K562 (cell line): ENCODE measurements around the gene ACSF2. TPM values are rescaled to one million over a fixed set of nuclear protein-coding genes. Genes with fewer than 3 reads are reported as not detected.
"Not testable (repeated sequence)": the region's sequence is repeated elsewhere in the genome, so short reads cannot be mapped to it uniquely, and the experiment has no call there.

ENCODE experiments used
- ATAC-seq: fragments of 200-7000 bp; cut with Tn5 transposase; 3 replicates; pipeline ENCODE4 v1.9.1; 2020; ENCODE audit warnings: moderate library complexity
- BruUV-seq: library from RNA; stranded (reverse); fragments of 400-500 nt; replicated peaks from 2 replicates; lab custom pipeline; 2021; lab: Mats Ljungman, UMichigan
- CTCF ChIA-PET: fragments of 300-600 bp; formaldehyde crosslinking; extraction: SDS; loops from one replicate; lab custom pipeline; 2021; ENCODE audit warnings: low intra/inter-chr PET ratio; lab: Yijun Ruan, JAX
- POLR2A ChIA-PET: fragments of 300-600, 350-650 bp; sonication (Branson Sonifier 250); formaldehyde crosslinking; extraction: SDS; loops from one replicate; lab custom pipeline; 2021; ENCODE audit warnings: antibody characterized with exemption, inconsistent platforms; lab: Yijun Ruan, JAX
- DNase-seq, 4 experiments: peaks; one replicate each; pipeline versions ENCODE4 v3.0.0 to v3.0.0-alpha.2; 2011 to 2018; ENCODE audit warnings: low spot score in 3 of 4, mixed read lengths in 3 of 4; ENCODE audit errors: extremely low read depth in 1 of 4
- FAIRE-seq: peaks from 2 replicates; lab custom pipeline; 2011; peaks lifted over from hg19 to GRCh38; lab: Jason Lieb, UNC
- H2AFZ ChIP-seq: 2 replicates; pipeline ENCODE4 v1.6.0; 2011; ENCODE audit warnings: low read depth, low read length, control low read depth, inconsistent platforms
- H3K27ac ChIP-seq: fragments of 200-600 bp; 3 replicates; pipeline ENCODE4 v1.8.0; 2011; ENCODE audit warnings: low read depth, mild to moderate bottlenecking, control low read depth, inconsistent platforms, low read length, moderate library complexity, mixed read lengths; ENCODE audit errors: extremely low read depth
- H3K27me3 ChIP-seq, 2 experiments: fragments of 300-600 bp in 1 of 2; 2 replicates in 1 of 2; 3 replicates in 1 of 2; pipeline versions ENCODE4 v1.6.0 to v1.8.0; 2011; ENCODE audit warnings: inconsistent platforms in 2 of 2, low read length in 2 of 2, mild to moderate bottlenecking in 1 of 2, mixed read lengths in 1 of 2, moderate library complexity in 1 of 2; ENCODE audit not compliant: control insufficient read depth in 2 of 2, insufficient read depth in 2 of 2
- H3K36me3 ChIP-seq: fragments of 300-600 bp; 3 replicates; pipeline ENCODE4 v1.8.0; 2011; ENCODE audit warnings: mild to moderate bottlenecking, low read length, inconsistent platforms; ENCODE audit not compliant: control insufficient read depth, insufficient read depth
- H3K4me1 ChIP-seq, 2 experiments: fragments of 200-600 bp in 1 of 2; replicated peaks in 1 of 2; 2 replicates in 1 of 2; 3 replicates in 1 of 2; pipeline versions ENCODE4 v1.5.1 to v1.8.0; 2011; ENCODE audit warnings: inconsistent platforms in 2 of 2, low read length in 2 of 2, mild to moderate bottlenecking in 1 of 2, mixed read lengths in 1 of 2, moderate library complexity in 1 of 2; ENCODE audit not compliant: control insufficient read depth in 2 of 2, insufficient read depth in 2 of 2
- H3K4me2 ChIP-seq: 2 replicates; pipeline ENCODE4 v1.6.1; 2011; ENCODE audit warnings: low read length, control low read depth, inconsistent platforms, mixed read lengths; ENCODE audit not compliant: insufficient read depth
- H3K4me3 ChIP-seq: fragments of 200-600 bp; sonication (generic), shearing (Covaris generic); 2 replicates; pipeline ENCODE4 v1.5.1; 2016; ENCODE audit warnings: control low read depth, inconsistent platforms
- H3K79me2 ChIP-seq: fragments of 200-600 bp; 3 replicates; pipeline ENCODE4 v1.8.0; 2011; ENCODE audit warnings: low read length, inconsistent platforms; ENCODE audit not compliant: control insufficient read depth, insufficient read depth
- H3K9ac ChIP-seq, 2 experiments: 2 replicates each; pipeline versions ENCODE4 v1.6.0 to v1.6.1; 2011; ENCODE audit warnings: low read depth in 2 of 2, low read length in 2 of 2, control low read depth in 1 of 2, inconsistent platforms in 1 of 2, mild to moderate bottlenecking in 1 of 2, mixed read lengths in 1 of 2; ENCODE audit not compliant: insufficient read depth in 1 of 2
- H3K9me1 ChIP-seq: one replicate; pipeline ENCODE4 v1.6.0; 2011; ENCODE audit warnings: inconsistent platforms, mild to moderate bottlenecking, low read length, moderate library complexity; ENCODE audit not compliant: control insufficient read depth, insufficient read depth
- H3K9me3 ChIP-seq: replicated peaks from 2 replicates; pipeline ENCODE4 v1.5.1; 2011; ENCODE audit warnings: low read depth, low read length, inconsistent platforms; ENCODE audit not compliant: control insufficient read depth, insufficient read depth
- H4K20me1 ChIP-seq: replicated peaks from 2 replicates; pipeline ENCODE4 v1.6.1; 2011; ENCODE audit warnings: low read length, inconsistent platforms, mixed read lengths; ENCODE audit not compliant: control insufficient read depth, insufficient read depth
- AFF4 ChIP-seq: sonication (generic); formaldehyde crosslinking; IDR thresholded peaks from 2 replicates; pipeline ENCODE4 v1.8.0; 2023; ENCODE audit warnings: mild to moderate bottlenecking, missing genetic modification reagents
- CBFA2T3 ChIP-seq: fragments of 450-650 bp; IDR thresholded peaks from 2 replicates; pipeline ENCODE4 v1.6.1; 2017
- CTBP1 ChIP-seq: fragments of 450-650 bp; IDR thresholded peaks from 2 replicates; pipeline ENCODE4 v1.6.1; 2016; ENCODE audit warnings: borderline replicate concordance
- IRF1 ChIP-seq: sonication (generic); formaldehyde crosslinking; IDR thresholded peaks from 2 replicates; pipeline ENCODE4 v1.8.0; 2022; ENCODE audit warnings: missing genetic modification reagents, mild to moderate bottlenecking, borderline replicate concordance
- KDM1A ChIP-seq, 2 experiments: fragments of 450-650 bp; IDR thresholded peaks; 2 replicates each; pipeline ENCODE4 v1.6.1; 2016; ENCODE audit warnings: mild to moderate bottlenecking in 2 of 2
- L3MBTL2 ChIP-seq: fragments of 450-650 bp; IDR thresholded peaks from 2 replicates; pipeline ENCODE4 v1.6.1; 2016; ENCODE audit warnings: mild to moderate bottlenecking, moderate library complexity
- LCOR ChIP-seq: sonication (generic); formaldehyde crosslinking; IDR thresholded peaks from 2 replicates; pipeline ENCODE4 v1.8.0; 2022; ENCODE audit warnings: mild to moderate bottlenecking, missing genetic modification reagents
- MAFF ChIP-seq: IDR thresholded peaks from 2 replicates; pipeline ENCODE4 v1.6.1; 2012; ENCODE audit warnings: low read length, improper control_type of control experiment
- MEIS2 ChIP-seq: fragments of 450-650 bp; IDR thresholded peaks from 2 replicates; pipeline ENCODE4 v1.6.1; 2014; ENCODE audit warnings: mild to moderate bottlenecking; ENCODE audit not compliant: partially characterized antibody
- SMARCE1 ChIP-seq: fragments of 450-650 bp; IDR thresholded peaks from 2 replicates; pipeline ENCODE4 v1.7.1; 2016; ENCODE audit warnings: mild to moderate bottlenecking
- WGBS: fragments of 100-300 bp; shearing (Covaris generic); methylation state at CpG from one replicate; pipeline ENCODE4 v1.1.6; 2016; ENCODE audit warnings: low coverage, mixed read lengths; ENCODE audit not compliant: insufficient coverage; ENCODE audit errors: missing lambda C conversion rate; 5-methylcytosine and 5-hydroxymethylcytosine counted together
- in situ Hi-C: fragments of 300-500 bp; cut with MboI; formaldehyde crosslinking; loops from 4 replicates; pipeline ENCODE4 v1.15.0; 2018; ENCODE audit warnings: inconsistent platforms, mixed read lengths
- intact Hi-C: fragments of 100-400 bp; cut with micrococcal nuclease; formaldehyde crosslinking; loops from 2 replicates; pipeline ENCODE4 v1.14.2; 2022
- polyA plus RNA-seq, 8 experiments: library from polyadenylated mRNA; depleted of rRNA in 4 of 8; stranded (reverse) in 5 of 8; unstranded in 3 of 8; fragments of >200 nt; fragmentation: Nextera tagmentation in 2 of 8; fragmentation: Illumina TruSeq in 1 of 8; extraction: Ambion mirVana in 2 of 8; extraction: Trizol in 1 of 8; gene quantifications; 2 replicates each; pipeline versions ENCODE4 v1.2.1 to v1.2.3, GENCODE V29; 2011 to 2014; ENCODE audit warnings: inconsistent platforms in 1 of 8, missing spikeins in 1 of 8
- total RNA-seq, 7 experiments: library from RNA; depleted of rRNA in 6 of 7; stranded (reverse); fragments of >200 nt in 6 of 7; fragmentation: Illumina TruSeq in 2 of 7; extraction: Trizol in 2 of 7; gene quantifications; 2 replicates each; pipeline versions ENCODE4 v1.2.1 to v1.2.3, GENCODE V29; 2011 to 2021; ENCODE audit warnings: low replicate concordance in 1 of 7
- TF ChIP-seq, protein P1 (sequence below): fragments of 250-450 bp; sonication (Bioruptor Pico); IDR thresholded peaks from 2 replicates; pipeline ENCODE4 v1.8.0; 2021; ENCODE audit warnings: borderline replicate concordance, mild to moderate bottlenecking, moderate library complexity; ENCODE audit not compliant: poor library complexity, severe bottlenecking
- TF ChIP-seq, protein P2 (sequence below), 2 experiments: fragments of 450-650 bp in 1 of 2; sonication (generic) in 1 of 2; formaldehyde crosslinking in 1 of 2; IDR thresholded peaks in 1 of 2; conservative IDR thresholded peaks in 1 of 2; 2 replicates each; pipeline versions ENCODE4 v1.6.1 to v1.8.1; 2016 to 2023; ENCODE audit warnings: mild to moderate bottlenecking in 2 of 2, moderate library complexity in 2 of 2, inconsistent platforms in 1 of 2, missing genetic modification reagents in 1 of 2
- TF ChIP-seq, protein P3 (sequence below): sonication (generic); formaldehyde crosslinking; IDR thresholded peaks from 2 replicates; pipeline ENCODE4 v1.8.0; 2022; ENCODE audit warnings: missing genetic modification reagents, mild to moderate bottlenecking, moderate library complexity, borderline replicate concordance

Gene ACSF2
- total and polyA plus RNA-seq, 9 of the 15 experiments (the other 6 are each of a cell fraction or from before 2014, with no cell fraction given) = 0.89 to 6.1 (median 3.5) TPM

DNA sequence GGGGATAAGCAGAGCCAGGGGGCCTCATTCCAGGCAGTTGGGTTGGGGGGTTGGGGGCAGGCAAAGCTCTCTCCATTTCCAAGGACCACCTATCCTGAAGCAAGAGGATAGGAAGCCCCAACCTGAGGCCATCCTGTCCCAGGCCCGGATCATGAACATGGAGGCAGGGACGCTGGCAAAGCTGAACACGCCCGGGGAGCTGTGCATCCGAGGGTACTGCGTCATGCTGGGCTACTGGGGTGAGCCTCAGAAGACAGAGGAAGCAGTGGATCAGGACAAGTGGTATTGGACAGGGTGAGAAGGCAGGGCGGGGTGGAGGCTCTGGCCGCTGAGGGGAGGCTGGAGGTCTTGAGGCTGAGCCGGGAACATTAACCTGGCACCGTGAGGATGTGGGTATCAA, 46.3 kb downstream of the ACSF2 start (continued):
- TF ChIP-seq AFF4 (CRISPR knock-in tag) (no peak), IRF1 (CRISPR knock-in tag) (no peak)
- TF ChIP-seq, protein P1, sequence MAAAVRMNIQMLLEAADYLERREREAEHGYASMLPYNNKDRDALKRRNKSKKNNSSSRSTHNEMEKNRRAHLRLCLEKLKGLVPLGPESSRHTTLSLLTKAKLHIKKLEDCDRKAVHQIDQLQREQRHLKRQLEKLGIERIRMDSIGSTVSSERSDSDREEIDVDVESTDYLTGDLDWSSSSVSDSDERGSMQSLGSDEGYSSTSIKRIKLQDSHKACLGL (CRISPR knock-in tag) = no peak

DNA sequence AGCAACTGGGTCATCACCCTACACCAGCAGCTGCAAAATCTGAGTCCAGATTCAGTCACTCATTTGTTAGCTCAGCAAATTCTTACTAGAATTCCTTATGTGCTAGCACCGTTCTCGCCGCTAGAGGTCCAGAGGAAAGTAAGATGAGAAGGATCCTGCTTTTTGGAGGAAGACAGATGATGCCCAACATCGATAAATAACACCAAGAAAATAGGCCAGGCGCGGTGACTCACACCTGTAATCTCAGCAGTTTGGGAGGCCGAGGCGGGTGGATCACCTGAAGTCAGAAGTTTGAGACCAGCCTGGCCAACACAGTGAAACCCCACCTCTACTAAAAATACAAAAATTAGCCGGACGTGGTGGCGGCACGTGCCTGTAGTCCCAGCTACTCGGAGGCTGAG, 46.7 kb downstream of the ACSF2 start:
- ChIA-PET CTCF (interaction anchor here (0.7 to 1.3 kb wide), 2 partner anchors 110 to 274 kb away, joined by 3 to 4 read pairs; no protein-coding TSS in a partner anchor), POLR2A (interaction anchor here (0.6 to 1.3 kb wide), 5 partner anchors 16 to 199 kb away, joined by 3 to 4 read pairs (median 3); partner anchors contain the start of gene TMEM92)
- H4K20me1 ChIP-seq, H3K9me1 ChIP-seq, H3K4me2 ChIP-seq, in situ Hi-C loops, H2AFZ ChIP-seq, H3K9ac ChIP-seq, H3K36me3 ChIP-seq, H3K79me2 ChIP-seq, BruUV-seq, H3K27ac ChIP-seq, H3K4me3 ChIP-seq, H3K9me3 ChIP-seq: not testable (repeated sequence)
- DNase-seq = peak; percentile 44 to 70 (median 46)
- Histone ChIP-seq H3K27me3 (peaks cover 27 to 61% of the 10 kb centered on the region in 2 experiments; a peak in 4 of 5 replicates), H3K4me1 (peaks cover 2 to 30% of the 10 kb centered on the region in 2 experiments; a peak in 3 of 5 replicates)
- intact Hi-C loops = loop anchor here (10.0 kb wide), 1 partner anchor 178 kb away; no protein-coding TSS in a partner anchor
- FAIRE-seq = peak; percentile 87
- peak; percentile 72 for ATAC-seq
- 18% methylated on average over 12 of the region's 13 CpGs for WGBS
- TF ChIP-seq, protein P2, sequence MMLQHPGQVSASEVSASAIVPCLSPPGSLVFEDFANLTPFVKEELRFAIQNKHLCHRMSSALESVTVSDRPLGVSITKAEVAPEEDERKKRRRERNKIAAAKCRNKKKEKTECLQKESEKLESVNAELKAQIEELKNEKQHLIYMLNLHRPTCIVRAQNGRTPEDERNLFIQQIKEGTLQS (IDR thresholded peaks at IDR 0.05) = peak; percentile 70
- TF ChIP-seq, protein P2 (CRISPR knock-in tag; conservative IDR thresholded peaks at IDR 0.05) = 0 out of 2 replicates have a peak, but pooled peaks have one; percentile 36
- TF ChIP-seq MEIS2 = peak; percentile 17
- TF ChIP-seq, protein P3, sequence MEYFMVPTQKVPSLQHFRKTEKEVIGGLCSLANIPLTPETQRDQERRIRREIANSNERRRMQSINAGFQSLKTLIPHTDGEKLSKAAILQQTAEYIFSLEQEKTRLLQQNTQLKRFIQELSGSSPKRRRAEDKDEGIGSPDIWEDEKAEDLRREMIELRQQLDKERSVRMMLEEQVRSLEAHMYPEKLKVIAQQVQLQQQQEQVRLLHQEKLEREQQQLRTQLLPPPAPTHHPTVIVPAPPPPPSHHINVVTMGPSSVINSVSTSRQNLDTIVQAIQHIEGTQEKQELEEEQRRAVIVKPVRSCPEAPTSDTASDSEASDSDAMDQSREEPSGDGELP (CRISPR knock-in tag) = peak; percentile 31; the same call in 1 of the 2 replicates
- peak; percentile 87 for TF ChIP-seq LCOR (CRISPR knock-in tag)
- TF ChIP-seq MAFF = peak; percentile 87
- TF ChIP-seq L3MBTL2 = peak; percentile 34; the same call in 1 of the 2 replicates
- peak; percentile 24; the same call in 1 of the 2 replicates for TF ChIP-seq CBFA2T3
- TF ChIP-seq CTBP1 = peak; percentile 92
- TF ChIP-seq SMARCE1 = 0 out of 2 replicates have a peak, but pooled peaks have one; percentile 28
- TF ChIP-seq KDM1A (IDR thresholded peaks at IDR 0.05) = peak in 1 of 2 experiments; percentile 69; a peak in 3 of 4 replicates
